Measurements from ENCODE around the gene GADD45GIP1.
"Not testable (repeated sequence)": the region's sequence is repeated elsewhere in the genome, so short reads cannot be mapped to it uniquely, and the experiment has no call there.

Gene GADD45GIP1

GRCh38 chr19:12953799-12954611 lies 3.0 kb downstream of the GADD45GIP1 start:
- Histone ChIP-seq H2BK5ac (ENCODE audit: low read depth, low read length, poor library complexity, severe bottlenecking) (no peak overlapping the region), H2BK120ac (ENCODE audit: low read depth, low read length) (no peak overlapping the region), H3K9me3 (ENCODE audit: control insufficient read depth, low read length) (no peaks in the 10 kb centered on the region), H3K4me3 (ENCODE audit: insufficient read depth in 1 of 2, low read depth in 1 of 2, low read length in 2 of 2) (peak overlapping the region in 1 of 2 experiments; percentile 27), H3K36me3 (ENCODE audit: control insufficient read depth in 1 of 2, insufficient read depth in 2 of 2, low read depth in 1 of 2, low read length in 2 of 2) (peaks cover 52 to 58% of the 10 kb centered on the region in 2 experiments), H2AFZ (ENCODE audit: low read depth, low read length) (no peak overlapping the region), H3K4me2 (ENCODE audit: low read length, poor library complexity, severe bottlenecking) (no peak overlapping the region), H2BK15ac (ENCODE audit: low read depth, poor library complexity, severe bottlenecking) (no peak overlapping the region), H3K14ac (ENCODE audit: low read length in 2 of 2) (no peak overlapping the region), H3K27me3 (ENCODE audit: control insufficient read depth in 1 of 2, insufficient read depth in 1 of 2, low read length in 2 of 2) (no peaks in the 10 kb centered on the region), H4K8ac (ENCODE audit: low read length) (no peak overlapping the region), H3K23ac (ENCODE audit: low read length in 2 of 2) (no peak overlapping the region), H2BK12ac (ENCODE audit: low read length in 2 of 2) (no peak overlapping the region), H3K4me1 (ENCODE audit: control insufficient read depth, insufficient read depth, low read depth, low read length) (peaks cover 15% of the 10 kb centered on the region), H4K91ac (ENCODE audit: low read length) (no peak overlapping the region), H3K27ac (ENCODE audit: low read length, poor library complexity, severe bottlenecking) (no peak overlapping the region), H3K4ac (ENCODE audit: low read depth in 1 of 2, low read length in 2 of 2) (no peak overlapping the region), H3K18ac (ENCODE audit: low read depth in 1 of 2, low read length in 2 of 2) (no peak overlapping the region), H3K9ac (ENCODE audit: low read length) (peak overlapping the region; percentile 80), H3K79me1 (replicated peaks; ENCODE audit: low read length, poor library complexity, severe bottlenecking) (peaks cover 14% of the 10 kb centered on the region), H2AK5ac (ENCODE audit: low read length, severe bottlenecking) (no peak overlapping the region)
- DNase-seq = no peak
- WGBS = 89% methylated on average over 10 of the region's 12 CpGs

- H3K36me3 ChIP-seq (ENCODE audit: control insufficient read depth in 1 of 2, insufficient read depth in 2 of 2, low read depth in 1 of 2, low read length in 2 of 2) = peaks cover 59 to 65% of the 10 kb centered on the region in 2 experiments
Observed at GRCh38 chr19:12953138-12953798, 3.8 kb downstream of the GADD45GIP1 start.

GRCh38 chr19:12952488-12953137 lies 4.4 kb downstream of the GADD45GIP1 start:
- no peak overlapping the region for H4K91ac ChIP-seq (ENCODE audit: low read length)
- no peak overlapping the region for H2AFZ ChIP-seq (ENCODE audit: low read depth, low read length)
- H3K18ac ChIP-seq (ENCODE audit: low read depth in 1 of 2, low read length in 2 of 2) = no peak overlapping the region
- WGBS = 89% methylated on average over 7 of the region's 12 CpGs
- no peak overlapping the region for H2BK15ac ChIP-seq (ENCODE audit: low read depth, poor library complexity, severe bottlenecking)
- H4K8ac ChIP-seq (ENCODE audit: low read length) = no peak overlapping the region
- H2AK5ac ChIP-seq (ENCODE audit: low read length, severe bottlenecking) = no peak overlapping the region
- H3K23ac ChIP-seq (ENCODE audit: low read length in 2 of 2) = no peak overlapping the region
- no peaks in the 10 kb centered on the region for H3K9me3 ChIP-seq (ENCODE audit: control insufficient read depth, low read length)
- peaks cover 66 to 72% of the 10 kb centered on the region in 2 experiments for H3K36me3 ChIP-seq (ENCODE audit: control insufficient read depth in 1 of 2, insufficient read depth in 2 of 2, low read depth in 1 of 2, low read length in 2 of 2)
- no peak overlapping the region for H2BK12ac ChIP-seq (ENCODE audit: low read length in 2 of 2)
- H3K14ac ChIP-seq (ENCODE audit: low read length in 2 of 2) = no peak overlapping the region
- H3K4me2 ChIP-seq (ENCODE audit: low read length, poor library complexity, severe bottlenecking) = no peak overlapping the region
- peaks cover 18% of the 10 kb centered on the region for H3K4me1 ChIP-seq (ENCODE audit: control insufficient read depth, insufficient read depth, low read depth, low read length)
- H3K9ac ChIP-seq (ENCODE audit: low read length) = peak overlapping the region; percentile 80
- H3K4me3 ChIP-seq (ENCODE audit: insufficient read depth in 1 of 2, low read depth in 1 of 2, low read length in 2 of 2) = no peak overlapping the region
- H3K27ac ChIP-seq (ENCODE audit: low read length, poor library complexity, severe bottlenecking) = no peak overlapping the region
- no peak overlapping the region for H2BK120ac ChIP-seq (ENCODE audit: low read depth, low read length)
- peaks cover 19% of the 10 kb centered on the region for H3K79me1 ChIP-seq (replicated peaks; ENCODE audit: low read length, poor library complexity, severe bottlenecking)
- H3K4ac ChIP-seq (ENCODE audit: low read depth in 1 of 2, low read length in 2 of 2) = no peak overlapping the region
- no peak overlapping the region for H2BK5ac ChIP-seq (ENCODE audit: low read depth, low read length, poor library complexity, severe bottlenecking)
- H3K27me3 ChIP-seq (ENCODE audit: control insufficient read depth in 1 of 2, insufficient read depth in 1 of 2, low read length in 2 of 2) = no peaks in the 10 kb centered on the region
- DNase-seq = no peak

More at GRCh38 chr19:12953138-12953798, 3.8 kb downstream of the GADD45GIP1 start:
- Histone ChIP-seq H4K91ac (ENCODE audit: low read length) (no peak overlapping the region), H4K8ac (ENCODE audit: low read length) (no peak overlapping the region), H2BK12ac (ENCODE audit: low read length in 2 of 2) (no peak overlapping the region), H3K9me3 (ENCODE audit: control insufficient read depth, low read length) (no peaks in the 10 kb centered on the region), H2BK15ac (ENCODE audit: low read depth, poor library complexity, severe bottlenecking) (no peak overlapping the region), H3K23ac (ENCODE audit: low read length in 2 of 2) (no peak overlapping the region), H3K27me3 (ENCODE audit: control insufficient read depth in 1 of 2, insufficient read depth in 1 of 2, low read length in 2 of 2) (no peaks in the 10 kb centered on the region), H2BK120ac (ENCODE audit: low read depth, low read length) (no peak overlapping the region), H3K14ac (ENCODE audit: low read length in 2 of 2) (no peak overlapping the region), H2BK5ac (ENCODE audit: low read depth, low read length, poor library complexity, severe bottlenecking) (no peak overlapping the region), H3K27ac (ENCODE audit: low read length, poor library complexity, severe bottlenecking) (no peak overlapping the region), H3K4me1 (ENCODE audit: control insufficient read depth, insufficient read depth, low read depth, low read length) (peaks cover 15% of the 10 kb centered on the region), H2AFZ (ENCODE audit: low read depth, low read length) (no peak overlapping the region), H2AK5ac (ENCODE audit: low read length, severe bottlenecking) (no peak overlapping the region), H3K79me1 (replicated peaks; ENCODE audit: low read length, poor library complexity, severe bottlenecking) (peaks cover 19% of the 10 kb centered on the region), H3K9ac (ENCODE audit: low read length) (peak overlapping the region; percentile 80), H3K4me3 (ENCODE audit: insufficient read depth in 1 of 2, low read depth in 1 of 2, low read length in 2 of 2) (no peak overlapping the region), H3K4ac (ENCODE audit: low read depth in 1 of 2, low read length in 2 of 2) (no peak overlapping the region), H3K4me2 (ENCODE audit: low read length, poor library complexity, severe bottlenecking) (no peak overlapping the region), H3K18ac (ENCODE audit: low read depth in 1 of 2, low read length in 2 of 2) (no peak overlapping the region)
- DNase-seq = no peak
- 90% methylated on average over 10 of the region's 11 CpGs for WGBS

- DNase-seq = not testable (repeated sequence)
Observed at GRCh38 chr19:12952050-12952449, 5.0 kb downstream of the GADD45GIP1 start.

More at GRCh38 chr19:12952050-12952449, 5.0 kb downstream of the GADD45GIP1 start:
- Histone ChIP-seq H3K4me1 (ENCODE audit: control insufficient read depth, insufficient read depth, low read depth, low read length) (peaks cover 17% of the 10 kb centered on the region), H3K9ac (ENCODE audit: low read length) (peak overlapping the region; percentile 80), H3K79me1 (replicated peaks; ENCODE audit: low read length, poor library complexity, severe bottlenecking) (peaks cover 19% of the 10 kb centered on the region), H3K36me3 (ENCODE audit: control insufficient read depth in 1 of 2, insufficient read depth in 2 of 2, low read depth in 1 of 2, low read length in 2 of 2) (peaks cover 66 to 76% of the 10 kb centered on the region in 2 experiments)
- H2BK5ac ChIP-seq (ENCODE audit: low read depth, low read length, poor library complexity, severe bottlenecking); H3K27me3 ChIP-seq (ENCODE audit: control insufficient read depth in 1 of 2, insufficient read depth in 1 of 2, low read length in 2 of 2); H3K23ac ChIP-seq (ENCODE audit: low read length in 2 of 2); H2AFZ ChIP-seq (ENCODE audit: low read depth, low read length); H3K14ac ChIP-seq (ENCODE audit: low read length in 2 of 2); H4K8ac ChIP-seq (ENCODE audit: low read length); H3K4me2 ChIP-seq (ENCODE audit: low read length, poor library complexity, severe bottlenecking); H3K4me3 ChIP-seq (ENCODE audit: insufficient read depth in 1 of 2, low read depth in 1 of 2, low read length in 2 of 2); H2BK15ac ChIP-seq (ENCODE audit: low read depth, poor library complexity, severe bottlenecking); H2AK5ac ChIP-seq (ENCODE audit: low read length, severe bottlenecking); H2BK12ac ChIP-seq (ENCODE audit: low read length in 2 of 2); H3K27ac ChIP-seq (ENCODE audit: low read length, poor library complexity, severe bottlenecking); H2BK120ac ChIP-seq (ENCODE audit: low read depth, low read length); H4K91ac ChIP-seq (ENCODE audit: low read length); H3K18ac ChIP-seq (ENCODE audit: low read depth in 1 of 2, low read length in 2 of 2); H3K4ac ChIP-seq (ENCODE audit: low read depth in 1 of 2, low read length in 2 of 2); H3K9me3 ChIP-seq (ENCODE audit: control insufficient read depth, low read length): not testable (repeated sequence)
- WGBS = 99% methylated on average over 6 of the region's 6 CpGs

All from mesenchymal stem cell (in vitro differentiated cells and primary cell).